Fibroblast of the aortic adventitia (primary cell): Measurements from ENCODE around the gene KCNJ15. TPM values are rescaled to one million over a fixed set of nuclear protein-coding genes. Genes with fewer than 3 reads are reported as not detected.
A peak's percentile ranks its signal among the peaks of the same experiment; 100 is the strongest.

ENCODE experiments used
- DNase-seq: peaks from one replicate; pipeline ENCODE4 v3.0.0-alpha.2; 2010; ENCODE audit warnings: low read depth
- H3K4me3 ChIP-seq: 2 replicates; pipeline ENCODE4 v1.5.1; 2011; ENCODE audit warnings: low read depth, mild to moderate bottlenecking, control low read depth, low read length, moderate library complexity
- CTCF ChIP-seq: IDR thresholded peaks from 2 replicates; pipeline ENCODE4 v1.5.1; 2011; ENCODE audit warnings: mild to moderate bottlenecking, low read length, control low read depth, inconsistent platforms; ENCODE audit not compliant: insufficient read depth
- total RNA-seq: library from RNA; depleted of rRNA; stranded (reverse); fragments of >200 nt; gene quantifications from 2 replicates; pipeline ENCODE4 v1.2.3, GENCODE V29; 2012; ENCODE audit warnings: low replicate concordance

The KCNJ15 gene
- total RNA-seq, 1 donor = 0.36 TPM

GRCh38 chr21:38258521-38259485 is 2.0 kb downstream of the KCNJ15 start:
- H3K4me3 ChIP-seq = no peak overlapping the region
- peak; percentile 94 for DNase-seq
- no peak for TF ChIP-seq CTCF

GRCh38 chr21:38259665-38260064 is 2.9 kb downstream of the KCNJ15 start:
- no peak for TF ChIP-seq CTCF
- no peak overlapping the region for H3K4me3 ChIP-seq

GRCh38 chr21:38260426-38260825 is 3.6 kb downstream of the KCNJ15 start:
- no peak for TF ChIP-seq CTCF
- no peak overlapping the region for H3K4me3 ChIP-seq
- DNase-seq = no peak

More at GRCh38 chr21:38259665-38260064, 2.9 kb downstream of the KCNJ15 start:
- DNase-seq = no peak

DNA sequence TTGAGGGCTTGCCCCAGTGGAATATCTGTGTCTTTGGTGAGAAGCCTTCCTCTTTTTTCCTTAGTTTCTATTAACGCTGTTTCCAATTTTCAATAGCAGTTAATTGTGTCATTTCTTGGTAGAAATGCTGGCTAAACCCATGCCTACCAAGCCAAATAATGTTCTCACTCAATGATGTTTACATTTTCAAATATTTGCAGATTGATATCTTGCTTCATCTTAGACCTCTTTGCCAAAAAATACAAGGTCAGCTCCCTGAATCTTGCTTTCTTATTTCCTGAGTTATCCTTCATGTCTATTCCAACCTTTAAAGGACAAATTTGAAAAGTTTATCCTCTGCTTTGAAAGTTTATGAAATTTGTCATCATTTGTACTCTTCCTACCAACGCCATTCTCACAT is 5.1 kb downstream of the KCNJ15 start:
- peak; percentile 65 for DNase-seq
- no peak overlapping the region for H3K4me3 ChIP-seq
- no peak for TF ChIP-seq CTCF

GRCh38 chr21:38263493-38263892 is 6.7 kb downstream of the KCNJ15 start:
- no peak overlapping the region for H3K4me3 ChIP-seq
- peak; percentile 97 for DNase-seq
- no peak for TF ChIP-seq CTCF

DNA sequence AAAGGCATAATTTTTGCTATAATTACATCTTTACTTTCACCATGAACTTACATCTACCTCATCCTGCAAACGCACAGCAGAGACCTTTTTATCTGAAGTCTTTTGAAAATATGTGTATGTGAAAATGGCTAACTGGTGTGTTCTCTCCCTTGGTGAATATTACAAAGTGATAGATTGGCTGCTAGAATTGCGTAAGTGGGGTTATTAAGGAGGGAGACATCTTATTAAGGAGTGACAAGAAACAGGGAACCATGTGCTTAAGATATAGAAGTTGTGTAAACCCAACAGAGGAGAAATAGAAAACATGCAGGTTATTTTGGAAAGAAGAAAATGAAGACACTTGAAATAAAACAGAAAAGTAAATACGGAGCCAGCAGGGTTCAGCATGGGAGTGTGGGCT is 7.8 kb downstream of the KCNJ15 start:
- no peak for TF ChIP-seq CTCF
- DNase-seq = no peak
- no peak overlapping the region for H3K4me3 ChIP-seq
